PC-3 (cell line): ENCODE data around the gene RNF5.

Experiments used
- CTCF ChIP-seq: fragments of 300-600 bp; sonication (generic); conservative IDR thresholded peaks from 2 replicates; pipeline ENCODE4 v1.5.1; 2017; ENCODE audit warnings: antibody characterized with exemption, low read depth, mild to moderate bottlenecking, low read length
- EZH2 ChIP-seq: fragments of 300-600 bp; sonication (generic); IDR thresholded peaks from one replicate; pipeline ENCODE4 v1.6.1; 2017; ENCODE audit warnings: antibody characterized with exemption, mild to moderate bottlenecking, low read length; ENCODE audit not compliant: unreplicated experiment
- EZH2phosphoT487 ChIP-seq: fragments of 300-600 bp; sonication (generic); IDR thresholded peaks from 2 replicates; pipeline ENCODE4 v1.6.1; 2018; ENCODE audit warnings: mild to moderate bottlenecking, antibody characterized with exemption, low read length, borderline replicate concordance

GRCh38 chr6:32151181-32151862 is 26.9 kb upstream of the RNF5 start:
- TF ChIP-seq EZH2 = no peak
- no peak for TF ChIP-seq CTCF
- no peak for TF ChIP-seq EZH2phosphoT487
